ENCODE results near the gene IL6R. TPM values are rescaled to one million over a fixed set of nuclear protein-coding genes. Genes with fewer than 3 reads are reported as not detected.

IL6R gene
- total RNA-seq, 1 donor from 2014 or later: 0.78 TPM

- Mint-ChIP-seq H3K27ac (no peak overlapping the region), H3K9me3 (peaks cover 3% of the 10 kb centered on the region), H3K36me3 (no peaks in the 10 kb centered on the region), H3K4me1 (peaks cover 6% of the 10 kb centered on the region), H3K27me3 (ENCODE audit: low read depth) (peaks cover 64% of the 10 kb centered on the region), H3K4me3 (peak overlapping the region; percentile 64)
- no peak for DNase-seq (ENCODE audit: low spot score in 2 of 2, unreplicated experiment in 2 of 2)
- no peak for TF ChIP-seq CTCF (IDR thresholded peaks at IDR 0.05; ENCODE audit: unreplicated experiment)
These were observed 622 bp upstream of the IL6R start for GRCh38 chr1:154404511-154404931.

GRCh38 chr1:154405747-154406571, 816 bp downstream of the IL6R start:
- peaks cover 73% of the 10 kb centered on the region for H3K27me3 Mint-ChIP-seq (ENCODE audit: low read depth)
- no peaks in the 10 kb centered on the region for H3K9me3 Mint-ChIP-seq
- TF ChIP-seq CTCF (IDR thresholded peaks at IDR 0.05; ENCODE audit: unreplicated experiment): no peak
- peak overlapping the region; percentile 60 for H3K4me3 Mint-ChIP-seq
- H3K27ac Mint-ChIP-seq: no peak overlapping the region
- peaks cover 6% of the 10 kb centered on the region for H3K4me1 Mint-ChIP-seq
- DNase-seq (ENCODE audit: low spot score in 2 of 2, unreplicated experiment in 2 of 2): peak in 1 of 2 experiments; percentile 50
- H3K36me3 Mint-ChIP-seq: no peaks in the 10 kb centered on the region

- H3K4me1 Mint-ChIP-seq: peaks cover 6% of the 10 kb centered on the region
- no peak overlapping the region for H3K27ac Mint-ChIP-seq
- no peak for DNase-seq (ENCODE audit: low spot score in 2 of 2, unreplicated experiment in 2 of 2)
- H3K9me3 Mint-ChIP-seq: no peaks in the 10 kb centered on the region
- peaks cover 75% of the 10 kb centered on the region for H3K27me3 Mint-ChIP-seq (ENCODE audit: low read depth)
- H3K4me3 Mint-ChIP-seq: peak overlapping the region; percentile 60
- no peaks in the 10 kb centered on the region for H3K36me3 Mint-ChIP-seq
- TF ChIP-seq CTCF (IDR thresholded peaks at IDR 0.05; ENCODE audit: unreplicated experiment): no peak
These were observed 1.4 kb downstream of the IL6R start for GRCh38 chr1:154406572-154406879.

GRCh38 chr1:154406886-154407197, 1.7 kb downstream of the IL6R start:
- no peak for DNase-seq (ENCODE audit: low spot score in 2 of 2, unreplicated experiment in 2 of 2)
- Mint-ChIP-seq H3K4me1 (peaks cover 6% of the 10 kb centered on the region), H3K27me3 (ENCODE audit: low read depth) (peaks cover 75% of the 10 kb centered on the region), H3K4me3 (no peak overlapping the region), H3K9me3 (no peaks in the 10 kb centered on the region), H3K36me3 (no peaks in the 10 kb centered on the region), H3K27ac (no peak overlapping the region)
- no peak for TF ChIP-seq CTCF (IDR thresholded peaks at IDR 0.05; ENCODE audit: unreplicated experiment)

GRCh38 chr1:154407198-154408091, 2.3 kb downstream of the IL6R start:
- Mint-ChIP-seq H3K36me3 (no peaks in the 10 kb centered on the region), H3K27me3 (ENCODE audit: low read depth) (peaks cover 72% of the 10 kb centered on the region), H3K27ac (peak overlapping the region; percentile 53), H3K4me3 (no peak overlapping the region), H3K9me3 (no peaks in the 10 kb centered on the region), H3K4me1 (peaks cover 6% of the 10 kb centered on the region)
- no peak for TF ChIP-seq CTCF (IDR thresholded peaks at IDR 0.05; ENCODE audit: unreplicated experiment)
- DNase-seq (ENCODE audit: low spot score in 2 of 2, unreplicated experiment in 2 of 2): no peak

Measured in mesothelial cell of epicardium (in vitro differentiated cells).